GM20000 (cell line): ENCODE measurements around the gene NKAIN2.

Experiments
- DNase-seq: peaks from one replicate; pipeline ENCODE4 v3.0.0; 2012; ENCODE audit warnings: low spot score
- TF ChIP-seq, protein P1 (sequence below): IDR thresholded peaks from 2 replicates; pipeline ENCODE4 v1.5.1; 2012; ENCODE audit warnings: mild to moderate bottlenecking, control low read depth; ENCODE audit errors: extremely low read depth, missing control alignments

NKAIN2 gene

DNA sequence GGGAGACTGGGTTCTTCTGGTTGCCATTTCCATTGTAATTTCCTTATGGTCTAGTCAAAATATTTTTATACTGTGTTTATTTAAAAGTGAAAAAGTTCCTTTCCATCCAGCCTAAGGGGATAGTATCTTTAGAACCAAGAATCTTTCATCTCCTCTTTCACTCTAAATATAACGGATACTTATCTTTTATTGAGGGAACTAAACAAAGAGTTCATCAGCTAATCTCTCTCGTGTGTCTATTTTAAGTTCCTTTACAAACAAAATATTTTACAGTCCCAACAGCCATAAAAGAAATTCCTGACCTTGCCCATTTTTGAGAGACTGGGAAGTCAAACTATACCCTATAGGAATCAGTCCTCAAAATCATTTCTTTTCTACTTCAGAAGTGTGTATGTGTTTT is 232.7 kb downstream of the NKAIN2 start:
- TF ChIP-seq, protein P1, sequence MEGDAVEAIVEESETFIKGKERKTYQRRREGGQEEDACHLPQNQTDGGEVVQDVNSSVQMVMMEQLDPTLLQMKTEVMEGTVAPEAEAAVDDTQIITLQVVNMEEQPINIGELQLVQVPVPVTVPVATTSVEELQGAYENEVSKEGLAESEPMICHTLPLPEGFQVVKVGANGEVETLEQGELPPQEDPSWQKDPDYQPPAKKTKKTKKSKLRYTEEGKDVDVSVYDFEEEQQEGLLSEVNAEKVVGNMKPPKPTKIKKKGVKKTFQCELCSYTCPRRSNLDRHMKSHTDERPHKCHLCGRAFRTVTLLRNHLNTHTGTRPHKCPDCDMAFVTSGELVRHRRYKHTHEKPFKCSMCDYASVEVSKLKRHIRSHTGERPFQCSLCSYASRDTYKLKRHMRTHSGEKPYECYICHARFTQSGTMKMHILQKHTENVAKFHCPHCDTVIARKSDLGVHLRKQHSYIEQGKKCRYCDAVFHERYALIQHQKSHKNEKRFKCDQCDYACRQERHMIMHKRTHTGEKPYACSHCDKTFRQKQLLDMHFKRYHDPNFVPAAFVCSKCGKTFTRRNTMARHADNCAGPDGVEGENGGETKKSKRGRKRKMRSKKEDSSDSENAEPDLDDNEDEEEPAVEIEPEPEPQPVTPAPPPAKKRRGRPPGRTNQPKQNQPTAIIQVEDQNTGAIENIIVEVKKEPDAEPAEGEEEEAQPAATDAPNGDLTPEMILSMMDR, result no peak
- no peak for DNase-seq

DNA sequence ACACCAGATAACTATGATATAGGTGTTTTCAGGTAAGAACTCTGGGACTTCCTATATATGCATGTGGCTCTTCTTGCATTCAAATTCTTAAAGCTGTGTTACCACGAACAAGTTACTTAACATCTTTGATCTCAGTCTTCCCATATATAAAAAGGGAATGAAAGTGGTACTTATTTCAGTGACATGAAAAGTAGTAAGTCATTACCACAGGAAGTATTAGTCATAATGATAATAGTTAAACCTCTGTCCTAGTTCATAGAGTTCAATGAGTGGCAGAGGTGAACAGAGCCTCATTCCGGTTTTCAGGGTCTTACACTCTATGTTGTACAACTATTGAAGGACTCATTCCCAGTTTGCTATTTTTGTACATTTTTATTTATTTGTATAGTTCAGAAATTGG is 237.0 kb downstream of the NKAIN2 start:
- TF ChIP-seq, protein P1, result no peak
- DNase-seq, result no peak

DNA sequence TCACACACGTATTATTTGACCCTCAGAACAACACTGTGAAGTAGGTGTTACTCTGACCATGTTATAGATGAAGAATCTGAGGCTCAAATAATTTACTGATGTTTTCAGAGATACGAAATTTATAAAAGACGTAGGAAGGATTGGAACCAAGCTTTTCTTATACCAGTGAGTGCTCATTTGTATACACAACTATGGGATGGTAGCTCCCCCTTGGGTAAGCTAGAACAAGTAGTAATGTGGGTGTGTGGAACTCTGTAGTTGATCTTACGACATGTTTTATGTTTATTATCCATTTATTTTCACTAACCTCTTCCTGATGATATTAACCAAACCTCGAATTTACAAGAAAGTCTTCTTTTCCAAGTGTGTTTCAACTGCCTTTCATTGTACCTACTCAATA is 248.5 kb downstream of the NKAIN2 start:
- DNase-seq, result no peak
- TF ChIP-seq, protein P1, result no peak

DNA sequence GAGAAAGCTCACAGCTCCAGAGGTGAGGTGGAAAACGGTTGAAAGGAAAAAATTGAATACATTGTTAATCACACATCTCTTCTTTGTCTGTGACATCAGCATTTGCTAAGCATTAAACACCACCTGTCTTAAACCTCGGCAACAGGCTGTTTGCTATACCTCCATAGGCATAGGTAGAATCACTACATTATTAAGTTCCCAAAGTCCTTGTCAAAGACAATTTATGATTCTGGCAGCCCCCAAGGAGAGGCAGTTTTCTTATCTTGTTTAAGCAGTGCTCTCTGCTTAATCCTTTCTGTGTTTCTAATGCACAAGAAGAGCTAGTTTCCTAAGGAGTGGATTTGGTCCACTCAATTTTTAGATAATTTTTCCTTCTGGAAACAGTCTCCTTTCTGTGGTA is 249.7 kb downstream of the NKAIN2 start:
- TF ChIP-seq, protein P1, result no peak
- no peak for DNase-seq

DNA sequence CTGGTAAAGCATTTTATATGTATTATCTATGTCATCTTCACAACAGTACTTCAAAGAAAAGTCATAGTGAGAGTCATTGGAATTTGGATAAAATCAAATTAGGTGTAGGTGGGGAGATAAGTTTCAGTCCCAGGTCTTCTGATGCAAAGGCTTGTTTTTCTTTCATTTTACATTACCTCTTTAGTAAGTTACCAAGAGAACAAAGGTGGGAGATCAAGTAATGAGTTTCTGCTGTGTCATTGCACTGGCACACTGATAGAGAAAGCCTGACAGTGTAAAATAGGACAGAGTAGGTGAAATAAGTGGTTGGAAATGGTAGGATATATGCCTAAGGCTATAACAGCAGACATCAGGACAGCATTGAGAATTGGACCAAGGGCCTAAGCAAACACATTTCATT is 250.4 kb downstream of the NKAIN2 start:
- DNase-seq, result no peak
- TF ChIP-seq, protein P1, result no peak

DNA sequence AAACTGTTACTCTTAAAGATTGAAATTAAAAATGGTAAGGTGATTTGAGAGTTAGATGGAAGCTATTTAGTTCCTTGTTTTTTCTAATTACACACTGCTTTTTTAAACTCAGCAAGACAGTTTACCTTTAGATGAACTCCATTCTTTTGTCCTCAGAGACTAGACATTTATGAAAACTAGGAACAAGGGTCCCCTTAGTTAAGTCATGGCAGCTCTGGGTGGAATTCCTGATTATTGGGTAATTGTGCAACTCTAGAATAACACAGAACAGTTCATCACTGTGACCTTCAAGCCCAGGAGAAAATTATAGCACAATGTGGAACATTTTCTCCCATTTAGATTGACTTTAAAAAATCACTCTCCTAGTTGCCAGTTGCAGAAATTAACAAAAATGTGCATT is 251.7 kb downstream of the NKAIN2 start:
- no peak for DNase-seq
- TF ChIP-seq, protein P1, result no peak

DNA sequence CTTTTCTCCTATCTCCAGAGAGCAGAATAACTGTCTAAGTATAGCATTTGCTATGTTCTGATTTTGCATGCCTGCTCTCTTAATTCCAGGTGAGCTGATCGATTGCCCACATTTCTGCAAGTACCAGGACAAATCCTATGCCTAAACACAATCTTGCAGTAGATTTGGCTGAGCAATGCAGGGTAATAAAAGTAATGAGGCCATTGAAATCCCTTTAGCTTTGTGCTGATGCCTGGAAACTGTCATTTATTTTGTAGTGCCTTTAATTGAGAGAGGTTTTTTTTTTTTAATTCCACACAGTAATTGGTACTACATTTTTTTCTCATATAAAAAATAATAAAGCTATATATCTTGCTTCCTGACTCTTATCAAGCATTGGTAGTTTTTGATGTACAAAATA is 252.3 kb downstream of the NKAIN2 start:
- TF ChIP-seq, protein P1, result no peak

More for the DNA sequence above, 252.3 kb downstream of the NKAIN2 start:
- no peak for DNase-seq
